Ishikawa (cell line): ENCODE data around the gene TCL1B.

Experiments
- CEBPB ChIP-seq: IDR thresholded peaks from 2 replicates; pipeline ENCODE4 v1.6.1; 2012
- CREB1 ChIP-seq: IDR thresholded peaks from 2 replicates; pipeline ENCODE4 v1.6.1; 2012; ENCODE audit warnings: low read depth
- EGR1 ChIP-seq: IDR thresholded peaks from 2 replicates; pipeline ENCODE4 v1.6.1; 2012
- EP300 ChIP-seq: IDR thresholded peaks from 2 replicates; pipeline ENCODE4 v1.6.1; 2012; ENCODE audit warnings: borderline replicate concordance
- FOXM1 ChIP-seq: IDR thresholded peaks from 2 replicates; pipeline ENCODE4 v1.6.1; 2012; ENCODE audit warnings: low read depth, borderline replicate concordance
- NFIC ChIP-seq: IDR thresholded peaks from 2 replicates; pipeline ENCODE4 v1.6.1; 2012
- RAD21 ChIP-seq: IDR thresholded peaks from 2 replicates; pipeline ENCODE4 v1.6.1; 2012; ENCODE audit warnings: low read depth
- TAF1 ChIP-seq: IDR thresholded peaks from 2 replicates; pipeline ENCODE4 v1.6.1; 2012; ENCODE audit warnings: low read depth, mild to moderate bottlenecking
- TCF12 ChIP-seq: IDR thresholded peaks from 2 replicates; pipeline ENCODE4 v1.6.1; 2012; ENCODE audit warnings: low read depth
- TEAD4 ChIP-seq: IDR thresholded peaks from 2 replicates; pipeline ENCODE4 v1.6.1; 2012
- USF1 ChIP-seq: IDR thresholded peaks from 2 replicates; pipeline ENCODE4 v1.6.1; 2012
- YY1 ChIP-seq: IDR thresholded peaks from 2 replicates; pipeline ENCODE4 v1.6.1; 2012; ENCODE audit warnings: low read depth
- ZBTB7A ChIP-seq: IDR thresholded peaks from 2 replicates; pipeline ENCODE4 v1.6.1; 2012; ENCODE audit warnings: low read depth
- TF ChIP-seq, protein P1 (sequence below): IDR thresholded peaks from 2 replicates; pipeline ENCODE4 v1.6.1; 2012; ENCODE audit warnings: low read depth, mild to moderate bottlenecking
- TF ChIP-seq, protein P2 (sequence below): IDR thresholded peaks from 2 replicates; pipeline ENCODE4 v1.6.1; 2012

Gene TCL1B

DNA sequence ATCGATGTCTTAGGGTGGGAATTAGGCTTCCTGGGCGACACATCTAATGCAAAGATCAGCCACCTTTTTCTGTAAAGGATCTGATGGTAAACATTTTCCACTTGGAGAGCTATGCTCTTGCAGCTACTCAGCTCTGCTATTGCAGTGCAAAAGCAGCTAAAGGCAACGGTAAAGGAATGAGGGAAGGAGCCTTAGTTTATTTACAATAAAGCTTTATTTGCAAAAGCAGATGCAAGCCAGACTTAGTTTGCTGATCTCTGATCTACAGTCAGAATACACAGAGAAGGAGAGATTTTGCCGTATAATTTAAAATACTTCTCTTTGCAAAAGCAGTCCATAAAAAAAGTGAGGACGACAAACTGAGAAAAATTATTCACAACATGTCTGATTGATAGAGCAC, 3.2 kb downstream of the TCL1B start:
- TF ChIP-seq USF1 = no peak
- no peak for TF ChIP-seq NFIC
- TF ChIP-seq EP300 = no peak
- TF ChIP-seq EGR1 = no peak
- TF ChIP-seq YY1 = no peak
- TF ChIP-seq FOXM1 = no peak
- TF ChIP-seq CEBPB = no peak
- TF ChIP-seq CREB1 = no peak
- no peak for TF ChIP-seq TCF12
- no peak for TF ChIP-seq RAD21
- TF ChIP-seq ZBTB7A = no peak
- TF ChIP-seq, protein P1, sequence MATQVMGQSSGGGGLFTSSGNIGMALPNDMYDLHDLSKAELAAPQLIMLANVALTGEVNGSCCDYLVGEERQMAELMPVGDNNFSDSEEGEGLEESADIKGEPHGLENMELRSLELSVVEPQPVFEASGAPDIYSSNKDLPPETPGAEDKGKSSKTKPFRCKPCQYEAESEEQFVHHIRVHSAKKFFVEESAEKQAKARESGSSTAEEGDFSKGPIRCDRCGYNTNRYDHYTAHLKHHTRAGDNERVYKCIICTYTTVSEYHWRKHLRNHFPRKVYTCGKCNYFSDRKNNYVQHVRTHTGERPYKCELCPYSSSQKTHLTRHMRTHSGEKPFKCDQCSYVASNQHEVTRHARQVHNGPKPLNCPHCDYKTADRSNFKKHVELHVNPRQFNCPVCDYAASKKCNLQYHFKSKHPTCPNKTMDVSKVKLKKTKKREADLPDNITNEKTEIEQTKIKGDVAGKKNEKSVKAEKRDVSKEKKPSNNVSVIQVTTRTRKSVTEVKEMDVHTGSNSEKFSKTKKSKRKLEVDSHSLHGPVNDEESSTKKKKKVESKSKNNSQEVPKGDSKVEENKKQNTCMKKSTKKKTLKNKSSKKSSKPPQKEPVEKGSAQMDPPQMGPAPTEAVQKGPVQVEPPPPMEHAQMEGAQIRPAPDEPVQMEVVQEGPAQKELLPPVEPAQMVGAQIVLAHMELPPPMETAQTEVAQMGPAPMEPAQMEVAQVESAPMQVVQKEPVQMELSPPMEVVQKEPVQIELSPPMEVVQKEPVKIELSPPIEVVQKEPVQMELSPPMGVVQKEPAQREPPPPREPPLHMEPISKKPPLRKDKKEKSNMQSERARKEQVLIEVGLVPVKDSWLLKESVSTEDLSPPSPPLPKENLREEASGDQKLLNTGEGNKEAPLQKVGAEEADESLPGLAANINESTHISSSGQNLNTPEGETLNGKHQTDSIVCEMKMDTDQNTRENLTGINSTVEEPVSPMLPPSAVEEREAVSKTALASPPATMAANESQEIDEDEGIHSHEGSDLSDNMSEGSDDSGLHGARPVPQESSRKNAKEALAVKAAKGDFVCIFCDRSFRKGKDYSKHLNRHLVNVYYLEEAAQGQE = no peak
- no peak for TF ChIP-seq TEAD4
- no peak for TF ChIP-seq TAF1
- TF ChIP-seq, protein P2, sequence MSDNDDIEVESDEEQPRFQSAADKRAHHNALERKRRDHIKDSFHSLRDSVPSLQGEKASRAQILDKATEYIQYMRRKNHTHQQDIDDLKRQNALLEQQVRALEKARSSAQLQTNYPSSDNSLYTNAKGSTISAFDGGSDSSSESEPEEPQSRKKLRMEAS = no peak

GRCh38 chr14:95690815-95691214, 4.6 kb downstream of the TCL1B start:
- no peak for TF ChIP-seq FOXM1

DNA sequence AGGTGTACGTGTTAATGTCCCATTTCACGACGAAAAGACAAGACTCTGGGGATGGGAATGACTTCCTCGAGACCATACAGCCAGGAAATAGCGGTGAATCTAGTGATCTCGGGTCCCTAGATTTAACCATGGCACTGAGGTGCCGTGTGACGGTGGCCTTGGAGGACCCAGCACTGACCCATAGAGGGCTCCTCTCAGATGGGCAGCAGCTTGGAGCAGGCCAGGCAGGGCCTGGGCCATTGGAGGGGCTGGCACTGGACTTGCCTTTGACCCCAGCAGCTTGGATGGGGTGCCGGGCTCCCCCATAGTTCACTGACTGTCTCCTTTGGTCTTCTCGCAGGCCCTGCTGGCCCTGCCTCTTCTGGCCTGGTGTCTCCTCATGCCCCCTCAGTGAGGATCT, 5.4 kb downstream of the TCL1B start:
- TF ChIP-seq FOXM1 = no peak
- TF ChIP-seq, protein P1 = no peak

GRCh38 chr14:95692109-95692508, 5.9 kb downstream of the TCL1B start:
- no peak for TF ChIP-seq TAF1
- TF ChIP-seq TEAD4 = no peak
- TF ChIP-seq, protein P2 = no peak
- TF ChIP-seq YY1 = no peak
- no peak for TF ChIP-seq ZBTB7A
- TF ChIP-seq CEBPB = no peak
- TF ChIP-seq, protein P1 = no peak
- TF ChIP-seq NFIC = no peak
- no peak for TF ChIP-seq EGR1
- TF ChIP-seq CREB1 = no peak
- TF ChIP-seq RAD21 = no peak
- TF ChIP-seq FOXM1 = no peak
- TF ChIP-seq TCF12 = no peak
- TF ChIP-seq EP300 = no peak
- TF ChIP-seq USF1 = no peak

DNA sequence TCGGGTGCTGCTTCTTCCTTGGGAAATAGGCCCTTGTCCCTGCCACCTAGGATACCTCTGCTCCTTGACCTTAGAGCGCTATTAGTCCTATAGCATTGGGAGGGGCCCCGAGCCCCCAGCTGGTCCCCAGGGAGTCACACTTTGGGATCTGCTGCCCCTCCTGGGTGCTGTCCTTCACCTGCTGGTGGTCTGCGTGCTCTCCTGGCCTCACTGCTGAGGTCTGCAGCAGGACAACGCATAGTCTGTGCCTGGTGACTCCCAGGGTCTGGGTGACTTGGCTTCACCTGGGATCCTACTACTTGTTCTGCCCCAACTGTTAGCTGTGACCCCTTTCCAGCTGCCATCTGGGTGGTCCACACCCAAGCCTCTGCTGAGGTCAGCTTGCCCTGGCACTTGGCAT, 8.8 kb downstream of the TCL1B start:
- no peak for TF ChIP-seq CREB1
- TF ChIP-seq TEAD4 = no peak
- TF ChIP-seq EGR1 = no peak

- TF ChIP-seq ZBTB7A = no peak
- no peak for TF ChIP-seq FOXM1
- TF ChIP-seq, protein P2 = no peak
- TF ChIP-seq TEAD4 = no peak
- TF ChIP-seq TCF12 = no peak
- TF ChIP-seq TAF1 = no peak
- TF ChIP-seq CEBPB = no peak
- TF ChIP-seq YY1 = no peak
- no peak for TF ChIP-seq USF1
- TF ChIP-seq, protein P1 = no peak
- TF ChIP-seq CREB1 = no peak
- no peak for TF ChIP-seq NFIC
- no peak for TF ChIP-seq RAD21
- TF ChIP-seq EGR1 = no peak
- TF ChIP-seq EP300 = no peak
Observed at GRCh38 chr14:95695913-95696312, 9.7 kb downstream of the TCL1B start.
